HepG2 (cell line): Measurements from ENCODE around the gene MLST8. TPM values are rescaled to one million over a fixed set of nuclear protein-coding genes. Genes with fewer than 3 reads are reported as not detected.

Experiments
- ARID4A ChIP-seq: sonication (generic); formaldehyde crosslinking; IDR thresholded peaks from 2 replicates; pipeline ENCODE4 v1.5.0; 2020; ENCODE audit warnings: mild to moderate bottlenecking, missing genetic modification reagents, borderline replicate concordance
- BRCA1 ChIP-seq: sonication (generic); formaldehyde crosslinking; IDR thresholded peaks from 2 replicates; pipeline ENCODE4 v1.4.0; 2020; ENCODE audit warnings: missing genetic modification reagents
- BRF2 ChIP-seq: sonication (generic); formaldehyde crosslinking; IDR thresholded peaks from 2 replicates; pipeline ENCODE4 v1.8.1; 2022; ENCODE audit warnings: mild to moderate bottlenecking, missing genetic modification reagents
- CAMTA2 ChIP-seq: sonication (generic); formaldehyde crosslinking; IDR thresholded peaks from 2 replicates; pipeline ENCODE4 v1.4.0; 2020; ENCODE audit warnings: mild to moderate bottlenecking, missing genetic modification reagents, borderline replicate concordance
- MXD3 ChIP-seq: IDR thresholded peaks from 2 replicates; pipeline ENCODE4 v1.6.1; 2016; ENCODE audit warnings: mild to moderate bottlenecking, missing biosample characterization, missing genetic modification reagents
- PITX1 ChIP-seq: sonication (generic); formaldehyde crosslinking; IDR thresholded peaks from 2 replicates; pipeline ENCODE4 v1.5.1; 2020; ENCODE audit warnings: mild to moderate bottlenecking, missing genetic modification reagents
- PRPF4 ChIP-seq: fragments of 200-400 bp; formaldehyde crosslinking; IDR thresholded peaks from 2 replicates; pipeline ENCODE4 v1.6.1; 2016; ENCODE audit warnings: low read length, low read depth; ENCODE audit not compliant: poor library complexity, severe bottlenecking
- SAFB2 ChIP-seq: sonication (generic); formaldehyde crosslinking; IDR thresholded peaks from 2 replicates; pipeline ENCODE4 v1.5.1; 2020; ENCODE audit warnings: missing genetic modification reagents, low read depth, mild to moderate bottlenecking, borderline replicate concordance
- SNAPC4 ChIP-seq: sonication (generic); formaldehyde crosslinking; IDR thresholded peaks from 2 replicates; pipeline ENCODE4 v1.4.0; 2020; ENCODE audit warnings: mild to moderate bottlenecking, missing genetic modification reagents
- UBTF ChIP-seq: sonication (generic); formaldehyde crosslinking; IDR thresholded peaks from 2 replicates; pipeline ENCODE4 v1.4.0; 2020; ENCODE audit warnings: mild to moderate bottlenecking, missing genetic modification reagents
- ZBTB20 ChIP-seq: sonication (generic); formaldehyde crosslinking; IDR thresholded peaks from 2 replicates; pipeline ENCODE4 v1.8.1; 2023; ENCODE audit warnings: missing genetic modification reagents, low read depth, mild to moderate bottlenecking, borderline replicate concordance
- ZNF232 ChIP-seq: sonication (generic); formaldehyde crosslinking; IDR thresholded peaks from 2 replicates; pipeline ENCODE4 v1.4.0; 2020; ENCODE audit warnings: missing genetic modification reagents, borderline replicate concordance
- ZNF558 ChIP-seq: sonication (generic); formaldehyde crosslinking; IDR thresholded peaks from 2 replicates; pipeline ENCODE4 v1.9.0; 2022; ENCODE audit warnings: mild to moderate bottlenecking, missing genetic modification reagents, borderline replicate concordance
- ZNF605 ChIP-seq: sonication (generic); formaldehyde crosslinking; IDR thresholded peaks from 2 replicates; pipeline ENCODE4 v1.8.0; 2022; ENCODE audit warnings: mild to moderate bottlenecking, missing genetic modification reagents
- ZNF780A ChIP-seq: sonication (generic); formaldehyde crosslinking; IDR thresholded peaks from 2 replicates; pipeline ENCODE4 v1.8.0; 2022; ENCODE audit warnings: mild to moderate bottlenecking, missing genetic modification reagents, moderate library complexity
- ZNF841 ChIP-seq: sonication (generic); formaldehyde crosslinking; IDR thresholded peaks from 2 replicates; pipeline ENCODE4 v1.8.1; 2023; ENCODE audit warnings: missing genetic modification reagents, borderline replicate concordance
- polyA plus RNA-seq, 8 experiments: library from polyadenylated mRNA; depleted of rRNA in 3 of 8; stranded (reverse) in 7 of 8; unstranded in 1 of 8; fragments of >200 nt; fragmentation: Illumina TruSeq in 4 of 8; extraction: Trizol in 4 of 8; gene quantifications; 2 replicates each; pipeline versions ENCODE4 v1.2.1 to v1.2.3, GENCODE V29; 2011 to 2016; ENCODE audit warnings: low read depth in 4 of 8, missing spikeins in 1 of 8, mixed read lengths in 1 of 8; ENCODE audit not compliant: insufficient read depth in 1 of 8
- total RNA-seq, 5 experiments: library from RNA; depleted of rRNA; stranded (reverse); fragments of >200 nt; fragmentation: Illumina TruSeq; extraction: Trizol; gene quantifications; 2 replicates each; pipeline ENCODE4 v1.2.3, GENCODE V29; 2016; ENCODE audit warnings: low read depth in 1 of 5

MLST8 gene
- total and polyA plus RNA-seq, 2 of the 13 experiments (the other 11 are each of a cell fraction or from before 2014, with no cell fraction given), result 30.8 to 72.7 TPM

- TF ChIP-seq UBTF (CRISPR knock-in tag) (no peak), MXD3 (CRISPR knock-in tag) (no peak), SNAPC4 (CRISPR knock-in tag) (no peak), ARID4A (CRISPR knock-in tag) (no peak), BRF2 (CRISPR knock-in tag) (no peak), BRCA1 (CRISPR knock-in tag) (no peak), ZBTB20 (CRISPR knock-in tag) (no peak), ZNF558 (CRISPR knock-in tag) (no peak), PRPF4 (no peak), ZNF605 (CRISPR knock-in tag) (0 out of 2 replicates have a peak, but pooled peaks have one; percentile 13), PITX1 (CRISPR knock-in tag) (no peak), SAFB2 (CRISPR knock-in tag) (no peak), ZNF780A (CRISPR knock-in tag) (no peak), ZNF232 (0 out of 2 replicates have a peak, but pooled peaks have one; percentile 31), CAMTA2 (no peak), ZNF841 (CRISPR knock-in tag) (no peak)
Measured at GRCh38 chr16:2194852-2195321, 10.4 kb upstream of the MLST8 start (continued).
